Endothelial cell (in vitro differentiated cells): ENCODE measurements around the gene UBAC1. TPM values are rescaled to one million over a fixed set of nuclear protein-coding genes. Genes with fewer than 3 reads are reported as not detected.

Experiments used
- DNase-seq: peaks from one replicate; pipeline ENCODE4 v3.0.0; 2021; ENCODE audit warnings: low spot score
- H3K27ac Mint-ChIP-seq: one replicate; pipeline ENCODE4 v1.8.0; 2021; ENCODE audit warnings: mixed read lengths, inconsistent platforms; ENCODE audit not compliant: unreplicated experiment
- H3K27me3 Mint-ChIP-seq: one replicate; pipeline ENCODE4 v1.8.0; 2021; ENCODE audit warnings: mild to moderate bottlenecking, moderate library complexity, mixed read lengths, inconsistent platforms; ENCODE audit not compliant: unreplicated experiment
- H3K36me3 Mint-ChIP-seq: one replicate; pipeline ENCODE4 v1.8.0; 2021; ENCODE audit warnings: mild to moderate bottlenecking, low read depth, mixed read lengths, inconsistent platforms; ENCODE audit not compliant: unreplicated experiment
- H3K4me1 Mint-ChIP-seq: one replicate; pipeline ENCODE4 v1.8.0; 2021; ENCODE audit warnings: mild to moderate bottlenecking, mixed read lengths, inconsistent platforms; ENCODE audit not compliant: unreplicated experiment
- H3K4me3 Mint-ChIP-seq: one replicate; pipeline ENCODE4 v1.8.0; 2021; ENCODE audit warnings: mild to moderate bottlenecking, mixed read lengths, inconsistent platforms; ENCODE audit not compliant: unreplicated experiment
- H3K9me3 Mint-ChIP-seq: one replicate; pipeline ENCODE4 v1.8.0; 2021; ENCODE audit warnings: mixed read lengths, inconsistent platforms; ENCODE audit not compliant: unreplicated experiment
- CTCF ChIP-seq: fragments of 200-600 bp; sonication (generic); IDR thresholded peaks from one replicate; pipeline ENCODE4 v1.5.0; 2021; ENCODE audit warnings: antibody characterized with exemption; ENCODE audit not compliant: unreplicated experiment
- total RNA-seq: library from RNA; stranded (reverse); fragmentation: NEBNext Ultra II Directional; extraction: Animal tissue kit (Norgen Biotek cat#: 25700); gene quantifications from one replicate; pipeline ENCODE4 v1.2.1, GENCODE V29; 2021; ENCODE audit not compliant: unreplicated experiment

UBAC1 gene
- total RNA-seq, 1 donor from 2014 or later: 46.8 TPM

GRCh38 chr9:135987838-135988404 lies 26.7 kb upstream of the UBAC1 start:
- H3K27me3 Mint-ChIP-seq: peaks cover 4% of the 10 kb centered on the region
- no peak overlapping the region for H3K4me3 Mint-ChIP-seq
- no peak for DNase-seq
- no peak overlapping the region for H3K27ac Mint-ChIP-seq
- no peaks in the 10 kb centered on the region for H3K9me3 Mint-ChIP-seq
- no peak for TF ChIP-seq CTCF
- H3K4me1 Mint-ChIP-seq: peaks cover 4% of the 10 kb centered on the region
- H3K36me3 Mint-ChIP-seq: no peaks in the 10 kb centered on the region

GRCh38 chr9:135986605-135987004 lies 25.4 kb upstream of the UBAC1 start:
- peaks cover under 1% of the 10 kb centered on the region for H3K4me1 Mint-ChIP-seq
- H3K36me3 Mint-ChIP-seq: no peaks in the 10 kb centered on the region
- H3K27ac Mint-ChIP-seq: no peak overlapping the region
- no peak for DNase-seq
- peaks cover 1% of the 10 kb centered on the region for H3K27me3 Mint-ChIP-seq
- no peaks in the 10 kb centered on the region for H3K9me3 Mint-ChIP-seq
- no peak overlapping the region for H3K4me3 Mint-ChIP-seq
- TF ChIP-seq CTCF: no peak

- no peak overlapping the region for H3K4me3 Mint-ChIP-seq
- no peaks in the 10 kb centered on the region for H3K4me1 Mint-ChIP-seq
- H3K36me3 Mint-ChIP-seq: no peaks in the 10 kb centered on the region
Measured at GRCh38 chr9:135985889-135986288, 24.7 kb upstream of the UBAC1 start.

GRCh38 chr9:135985459-135985774 lies 24.2 kb upstream of the UBAC1 start:
- Mint-ChIP-seq H3K36me3 (no peaks in the 10 kb centered on the region), H3K4me1 (no peaks in the 10 kb centered on the region), H3K27me3 (no peaks in the 10 kb centered on the region), H3K27ac (no peak overlapping the region), H3K9me3 (no peaks in the 10 kb centered on the region), H3K4me3 (no peak overlapping the region)
- no peak for DNase-seq
- no peak for TF ChIP-seq CTCF

More at GRCh38 chr9:135985889-135986288, 24.7 kb upstream of the UBAC1 start:
- TF ChIP-seq CTCF: no peak
- Mint-ChIP-seq H3K27ac (no peak overlapping the region), H3K27me3 (no peaks in the 10 kb centered on the region), H3K9me3 (no peaks in the 10 kb centered on the region)
- no peak for DNase-seq

- no peaks in the 10 kb centered on the region for H3K4me1 Mint-ChIP-seq
- no peak for DNase-seq
- no peaks in the 10 kb centered on the region for H3K9me3 Mint-ChIP-seq
- no peaks in the 10 kb centered on the region for H3K27me3 Mint-ChIP-seq
- no peak for TF ChIP-seq CTCF
- no peaks in the 10 kb centered on the region for H3K36me3 Mint-ChIP-seq
- no peak overlapping the region for H3K27ac Mint-ChIP-seq
- no peak overlapping the region for H3K4me3 Mint-ChIP-seq
Measured at GRCh38 chr9:135984072-135984710, 23.0 kb upstream of the UBAC1 start.
